ENCODE measurements around the gene F10. TPM values are rescaled to one million over a fixed set of nuclear protein-coding genes. Genes with fewer than 3 reads are reported as not detected.

F10 gene
- total RNA-seq, 1 experiment from 2014 or later: not detected

DNA sequence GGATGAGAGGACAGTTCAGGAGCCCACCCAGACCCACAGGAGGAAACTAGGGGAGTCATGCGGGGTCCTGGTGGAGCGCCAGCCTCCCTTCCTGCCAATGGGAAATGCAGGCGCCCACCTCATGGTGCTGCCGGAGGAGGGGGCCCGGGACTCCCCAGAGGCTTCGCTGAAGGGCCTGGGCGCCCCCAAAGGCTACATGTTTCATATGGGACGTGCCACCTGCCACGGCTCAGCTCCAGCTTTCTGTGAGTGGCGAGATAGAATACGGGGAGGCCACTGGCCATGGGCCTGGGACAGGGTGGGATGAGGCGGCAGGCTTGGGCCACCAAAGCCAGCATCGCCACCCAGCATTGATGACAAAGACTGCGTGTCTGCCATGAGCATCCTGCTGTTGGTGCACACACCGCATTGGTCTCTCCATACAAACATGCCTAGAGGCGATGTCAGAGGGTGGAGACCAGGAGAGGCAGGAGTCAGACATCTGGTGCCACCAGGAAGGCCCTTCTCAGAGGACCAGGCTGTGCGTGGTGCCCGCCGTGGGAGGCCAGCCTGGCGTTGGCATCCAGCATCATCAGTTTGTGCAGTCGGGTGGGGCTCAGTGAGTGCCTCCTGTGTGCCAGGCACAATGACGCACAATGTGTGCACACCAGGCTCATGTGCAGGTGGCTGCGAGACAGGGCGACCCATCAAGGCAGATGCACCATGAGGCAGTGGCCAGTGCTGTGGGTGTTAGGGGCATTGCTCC, 1.2 kb upstream of the F10 start:
- TF ChIP-seq EZH2 (IDR thresholded peaks at IDR 0.05; ENCODE audit: borderline replicate concordance, low read depth, low read length, poor library complexity, severe bottlenecking): no peak
- TF ChIP-seq, protein P1, sequence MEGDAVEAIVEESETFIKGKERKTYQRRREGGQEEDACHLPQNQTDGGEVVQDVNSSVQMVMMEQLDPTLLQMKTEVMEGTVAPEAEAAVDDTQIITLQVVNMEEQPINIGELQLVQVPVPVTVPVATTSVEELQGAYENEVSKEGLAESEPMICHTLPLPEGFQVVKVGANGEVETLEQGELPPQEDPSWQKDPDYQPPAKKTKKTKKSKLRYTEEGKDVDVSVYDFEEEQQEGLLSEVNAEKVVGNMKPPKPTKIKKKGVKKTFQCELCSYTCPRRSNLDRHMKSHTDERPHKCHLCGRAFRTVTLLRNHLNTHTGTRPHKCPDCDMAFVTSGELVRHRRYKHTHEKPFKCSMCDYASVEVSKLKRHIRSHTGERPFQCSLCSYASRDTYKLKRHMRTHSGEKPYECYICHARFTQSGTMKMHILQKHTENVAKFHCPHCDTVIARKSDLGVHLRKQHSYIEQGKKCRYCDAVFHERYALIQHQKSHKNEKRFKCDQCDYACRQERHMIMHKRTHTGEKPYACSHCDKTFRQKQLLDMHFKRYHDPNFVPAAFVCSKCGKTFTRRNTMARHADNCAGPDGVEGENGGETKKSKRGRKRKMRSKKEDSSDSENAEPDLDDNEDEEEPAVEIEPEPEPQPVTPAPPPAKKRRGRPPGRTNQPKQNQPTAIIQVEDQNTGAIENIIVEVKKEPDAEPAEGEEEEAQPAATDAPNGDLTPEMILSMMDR (conservative IDR thresholded peaks at IDR 0.05; ENCODE audit: low read depth, low read length): no peak
- no peaks in the 10 kb centered on the region for H3K27me3 ChIP-seq (replicated peaks; ENCODE audit: insufficient read depth, low read depth, low read length, poor library complexity)
- no peak for DNase-seq (ENCODE audit: low spot score)
- no peak overlapping the region for H3K27ac ChIP-seq (ENCODE audit: low read depth, low read length, poor library complexity, severe bottlenecking)
- H3K36me3 ChIP-seq (ENCODE audit: insufficient read depth, low read length, poor library complexity, severe bottlenecking): no peaks in the 10 kb centered on the region
- no peaks in the 10 kb centered on the region for H3K4me1 ChIP-seq (ENCODE audit: insufficient read depth, low read length, poor library complexity, severe bottlenecking)
- no peaks in the 10 kb centered on the region for H3K9me3 ChIP-seq (ENCODE audit: low read depth, low read length, poor library complexity, severe bottlenecking)
- intact Hi-C loops (cut with micrococcal nuclease; ENCODE audit: unreplicated experiment): no loop called here
- ChIA-PET CTCF (no interaction called here), POLR2A (ENCODE audit: low non-redundant PET) (no interaction called here)
- BruUV-seq (replicated peaks): no TSS peak
- H3K4me3 ChIP-seq (ENCODE audit: low read depth, low read length, poor library complexity, severe bottlenecking): no peak overlapping the region

DNA sequence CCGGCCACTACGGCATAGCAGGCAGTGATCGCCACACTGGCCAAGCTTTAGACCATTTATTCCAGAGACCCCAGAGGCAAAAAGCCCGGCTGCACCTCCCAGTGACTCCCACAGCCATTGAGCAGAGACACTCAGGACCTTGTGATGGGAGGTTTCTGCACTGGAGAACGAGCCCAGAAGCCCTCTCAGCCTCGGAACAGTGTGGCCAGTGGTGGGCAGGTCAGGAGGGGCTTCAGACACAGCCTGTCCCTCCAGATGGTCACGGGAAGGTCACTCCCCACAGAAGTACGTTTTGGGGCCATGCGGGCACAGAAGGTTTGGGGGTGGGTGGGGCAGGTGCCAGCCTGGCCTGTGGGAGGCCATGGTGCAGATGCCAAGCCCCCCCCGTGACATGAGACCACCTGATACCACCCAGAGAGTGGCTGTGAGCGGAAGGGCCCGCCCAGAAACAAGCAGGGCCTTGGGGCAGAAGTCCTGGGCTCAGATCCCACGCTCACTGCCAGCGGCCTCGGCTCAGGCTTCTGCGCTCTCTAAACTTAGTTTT, 599 bp upstream of the F10 start:
- Histone ChIP-seq H3K4me3 (ENCODE audit: low read depth, low read length, poor library complexity, severe bottlenecking) (no peak overlapping the region), H3K9me3 (ENCODE audit: low read depth, low read length, poor library complexity, severe bottlenecking) (no peaks in the 10 kb centered on the region), H3K4me1 (ENCODE audit: insufficient read depth, low read length, poor library complexity, severe bottlenecking) (no peaks in the 10 kb centered on the region), H3K27me3 (replicated peaks; ENCODE audit: insufficient read depth, low read depth, low read length, poor library complexity) (no peaks in the 10 kb centered on the region), H3K36me3 (ENCODE audit: insufficient read depth, low read length, poor library complexity, severe bottlenecking) (no peaks in the 10 kb centered on the region), H3K27ac (ENCODE audit: low read depth, low read length, poor library complexity, severe bottlenecking) (no peak overlapping the region)
- no TSS peak for BruUV-seq (replicated peaks)
- DNase-seq (ENCODE audit: low spot score): no peak
- CTCF ChIA-PET: no interaction called here
- POLR2A ChIA-PET (ENCODE audit: low non-redundant PET): no interaction called here
- intact Hi-C loops (cut with micrococcal nuclease; ENCODE audit: unreplicated experiment): no loop called here
- no peak for TF ChIP-seq EZH2 (IDR thresholded peaks at IDR 0.05; ENCODE audit: borderline replicate concordance, low read depth, low read length, poor library complexity, severe bottlenecking)
- TF ChIP-seq, protein P1 (conservative IDR thresholded peaks at IDR 0.05; ENCODE audit: low read depth, low read length): no peak

DNA sequence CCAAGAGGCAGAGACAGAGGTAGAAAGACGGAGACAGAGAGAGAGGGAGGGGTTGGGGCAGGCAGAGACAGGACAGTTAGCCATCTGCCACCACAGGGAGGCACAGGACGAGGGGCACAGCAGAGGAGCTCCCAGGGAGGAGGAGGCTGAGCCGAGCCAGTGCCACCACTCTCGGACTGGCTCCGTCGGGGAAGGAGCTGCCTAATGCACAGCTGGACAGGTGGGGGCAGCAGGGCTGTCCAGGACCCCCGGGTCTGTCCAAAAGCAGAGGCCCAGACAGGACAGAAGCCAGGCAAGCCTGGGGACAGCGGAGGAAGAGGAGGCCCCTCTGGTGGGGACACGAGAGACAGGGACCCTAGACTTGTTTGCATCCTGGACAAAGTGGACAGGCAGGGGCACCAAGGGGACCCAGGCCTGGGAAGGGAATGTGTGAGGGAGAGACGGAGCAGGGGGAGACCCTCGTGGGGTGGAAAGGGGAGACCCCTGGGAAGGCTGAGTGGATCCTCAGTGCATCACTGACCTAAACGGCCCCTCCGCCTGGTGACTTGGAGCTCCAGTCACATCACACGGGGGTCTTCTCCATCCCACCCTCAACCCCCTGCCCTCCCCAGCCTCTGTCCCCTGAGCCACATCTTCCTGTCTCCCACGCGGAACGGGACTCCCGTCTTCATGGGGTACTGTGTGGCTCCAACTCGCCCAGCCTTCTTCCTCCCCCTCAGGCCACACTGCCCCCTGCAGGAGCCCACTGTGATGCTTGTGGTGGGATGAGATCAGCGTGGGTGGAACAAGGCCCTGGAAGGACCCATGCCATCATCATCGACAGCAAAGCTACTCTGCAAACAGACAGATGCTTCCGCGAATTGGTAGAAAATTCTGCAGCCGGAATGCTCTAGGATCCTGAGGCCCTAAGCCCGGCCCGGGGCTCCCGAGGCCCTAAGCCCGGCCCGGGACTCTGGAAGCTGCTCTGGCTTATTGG, 915 bp downstream of the F10 start:
- POLR2A ChIA-PET (ENCODE audit: low non-redundant PET): no interaction called here
- no peak for DNase-seq (ENCODE audit: low spot score)
- intact Hi-C loops (cut with micrococcal nuclease; ENCODE audit: unreplicated experiment): no loop called here
- H3K36me3 ChIP-seq (ENCODE audit: insufficient read depth, low read length, poor library complexity, severe bottlenecking): no peaks in the 10 kb centered on the region
- H3K27ac ChIP-seq (ENCODE audit: low read depth, low read length, poor library complexity, severe bottlenecking): no peak overlapping the region
- CTCF ChIA-PET: no interaction called here
- BruUV-seq (replicated peaks): no TSS peak
- H3K4me3 ChIP-seq (ENCODE audit: low read depth, low read length, poor library complexity, severe bottlenecking): no peak overlapping the region
- H3K27me3 ChIP-seq (replicated peaks; ENCODE audit: insufficient read depth, low read depth, low read length, poor library complexity): no peaks in the 10 kb centered on the region
- H3K9me3 ChIP-seq (ENCODE audit: low read depth, low read length, poor library complexity, severe bottlenecking): no peaks in the 10 kb centered on the region
- H3K4me1 ChIP-seq (ENCODE audit: insufficient read depth, low read length, poor library complexity, severe bottlenecking): no peaks in the 10 kb centered on the region
- TF ChIP-seq EZH2 (IDR thresholded peaks at IDR 0.05; ENCODE audit: borderline replicate concordance, low read depth, low read length, poor library complexity, severe bottlenecking): no peak
- TF ChIP-seq, protein P1 (conservative IDR thresholded peaks at IDR 0.05; ENCODE audit: low read depth, low read length): peak; percentile 46

All from A673 (cell line).